HG03196 (cell line): Measurements from ENCODE around the gene NR1D1.
"Not testable (repeated sequence)": the region's sequence is repeated elsewhere in the genome, so short reads cannot be mapped to it uniquely, and the experiment has no call there.

ENCODE experiments used
- ATAC-seq: cut with Tn5 transposase; IDR thresholded peaks from one replicate; pipeline ENCODE4 v1.9.1; 2021; ENCODE audit not compliant: unreplicated experiment

Gene NR1D1

DNA sequence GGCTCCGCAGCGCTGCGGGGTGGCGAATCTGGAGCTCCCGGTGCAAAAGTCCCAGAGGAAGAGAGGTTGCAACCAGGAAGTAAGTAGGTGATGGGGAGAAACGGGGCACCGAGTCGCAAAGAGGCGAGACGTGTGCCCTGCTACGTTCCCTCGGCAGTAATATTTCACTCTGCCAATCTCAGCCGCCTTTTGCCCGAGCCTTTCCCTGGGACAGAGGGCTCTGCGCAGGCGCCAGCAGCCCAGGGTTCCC lies at the start of gene NR1D1:
NR1D1 (minus strand) TSS at position 171 of the 250 bp plus-strand sequence. CDS start 495 bp downstream, outside the sequence.
- no peak for ATAC-seq

DNA sequence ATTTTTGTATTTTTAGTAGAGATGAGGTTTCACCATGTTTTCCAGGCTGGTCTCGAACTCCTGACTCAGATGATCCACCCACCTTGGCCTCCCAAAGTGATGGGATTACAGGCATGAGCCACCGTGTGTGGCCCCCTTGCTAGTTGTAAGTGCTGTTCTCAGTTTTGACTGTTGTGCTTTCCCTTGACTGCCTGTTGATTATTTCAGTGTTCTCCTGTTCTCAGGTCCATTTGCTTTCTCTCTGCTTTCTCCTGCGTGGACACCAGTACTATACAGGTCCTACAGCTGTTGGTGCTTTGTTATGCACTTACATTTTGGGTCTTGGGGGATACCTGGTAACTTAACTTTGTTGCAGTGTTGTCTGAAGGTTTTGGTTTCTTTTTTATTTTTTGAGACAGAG lies 48.1 kb upstream of the NR1D1 start:
- ATAC-seq, result no peak

GRCh38 chr17:40145476-40145875 lies 45.1 kb upstream of the NR1D1 start:
- ATAC-seq, result no peak

- not testable (repeated sequence) for ATAC-seq
Measured at GRCh38 chr17:40143166-40143565, 42.8 kb upstream of the NR1D1 start.

DNA sequence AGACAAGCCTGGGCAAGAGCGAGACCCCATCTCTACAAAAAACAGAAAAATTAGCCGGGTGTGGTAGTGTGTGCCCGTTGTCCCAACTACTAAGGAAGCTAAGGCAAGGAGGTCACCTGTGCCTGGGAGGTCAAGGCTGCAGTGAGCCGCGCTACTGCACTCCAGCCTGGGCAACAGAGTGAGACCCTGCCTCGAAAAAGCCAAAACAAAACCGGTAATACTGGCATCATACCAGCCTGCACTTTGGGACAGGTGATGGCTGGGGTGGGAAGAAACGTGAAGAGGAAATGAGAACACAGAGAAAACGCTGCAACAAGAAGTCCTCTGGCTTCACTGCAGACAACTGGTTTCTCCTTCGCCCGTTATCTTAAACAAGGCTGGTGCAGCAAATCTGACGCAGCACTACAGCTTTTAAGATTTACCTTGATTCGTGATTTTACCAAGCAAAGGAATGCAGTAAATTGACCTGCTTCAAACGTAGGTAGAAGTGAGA lies 39.2 kb upstream of the NR1D1 start:
- ATAC-seq, result peak; percentile 7

GRCh38 chr17:40135817-40136216 lies 35.4 kb upstream of the NR1D1 start:
- no peak for ATAC-seq

- ATAC-seq, result no peak
Measured at GRCh38 chr17:40134184-40134583, 33.8 kb upstream of the NR1D1 start.

GRCh38 chr17:40130352-40131042 lies 30.1 kb upstream of the NR1D1 start:
- ATAC-seq, result no peak

- ATAC-seq, result no peak
Measured at GRCh38 chr17:40129498-40129897, 29.1 kb upstream of the NR1D1 start.

- ATAC-seq, result no peak
Measured at GRCh38 chr17:40124279-40125141, 24.1 kb upstream of the NR1D1 start.

DNA sequence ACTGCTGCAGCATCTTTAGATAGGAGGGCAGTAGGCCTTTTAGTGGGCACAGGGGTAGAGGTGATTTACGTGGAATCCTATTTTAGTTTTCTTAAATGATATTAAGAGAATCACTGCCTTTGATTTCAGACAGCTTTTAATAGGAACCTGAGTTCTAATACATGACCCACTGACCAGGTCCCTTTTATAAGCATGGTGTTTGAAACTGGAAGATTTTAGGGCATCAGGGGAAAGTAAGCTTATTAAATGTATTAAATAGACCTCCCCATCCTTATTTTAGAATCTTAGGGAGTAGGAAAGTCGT lies 23.4 kb upstream of the NR1D1 start:
- ATAC-seq, result no peak

DNA sequence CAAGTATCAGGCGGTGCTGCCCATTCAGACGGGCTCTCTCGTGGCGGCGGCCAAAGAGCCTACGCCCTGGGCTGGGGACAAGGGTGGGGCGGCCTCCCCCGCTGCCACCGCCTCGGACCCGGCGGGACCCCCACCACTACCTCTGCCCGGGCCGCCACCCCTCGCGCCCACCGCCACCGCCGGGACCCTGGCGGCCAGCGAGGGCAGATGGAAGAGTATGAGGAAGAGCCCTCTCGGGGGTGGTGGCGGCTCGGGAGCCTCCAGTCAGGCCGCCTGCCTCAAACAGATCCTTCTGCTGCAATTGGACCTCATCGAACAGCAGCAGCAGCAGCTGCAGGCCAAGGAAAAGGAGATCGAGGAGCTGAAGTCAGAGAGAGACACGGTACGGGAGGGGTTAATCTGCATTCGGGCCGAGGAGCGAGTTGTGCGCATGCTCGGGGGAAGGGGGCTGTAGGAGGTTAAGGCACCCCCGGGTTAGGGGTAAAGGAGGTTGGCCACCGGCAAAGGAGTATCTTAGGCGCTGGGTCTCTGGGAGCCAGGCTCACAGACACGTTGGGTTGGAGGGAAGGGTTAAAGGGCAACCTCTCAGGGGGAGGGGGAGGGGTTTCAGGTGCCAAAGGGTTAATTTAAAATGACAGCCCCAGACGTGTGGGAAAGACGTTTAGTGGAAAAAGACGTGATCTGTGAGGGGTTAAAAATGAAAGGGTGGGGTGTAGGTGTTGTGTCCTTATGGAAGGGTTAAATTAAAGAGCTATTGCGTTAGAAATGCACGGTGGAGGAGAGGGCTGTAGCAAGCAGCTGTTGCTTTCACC lies 22.8 kb upstream of the NR1D1 start:
- ATAC-seq, result peak; percentile 27

- peak; percentile 27 for ATAC-seq
Measured at GRCh38 chr17:40122136-40122998, 22.0 kb upstream of the NR1D1 start.

- peak; percentile 67 for ATAC-seq
Measured at GRCh38 chr17:40121181-40122135, 21.1 kb upstream of the NR1D1 start, which contains the start of gene MSL1. Gene MSL1, plus strand, starts transcription at chr17:40121971. Its CDS starts 642 bp downstream, at chr17:40122613.

- no peak for ATAC-seq
Measured at GRCh38 chr17:40115101-40115436, 14.7 kb upstream of the NR1D1 start.

DNA sequence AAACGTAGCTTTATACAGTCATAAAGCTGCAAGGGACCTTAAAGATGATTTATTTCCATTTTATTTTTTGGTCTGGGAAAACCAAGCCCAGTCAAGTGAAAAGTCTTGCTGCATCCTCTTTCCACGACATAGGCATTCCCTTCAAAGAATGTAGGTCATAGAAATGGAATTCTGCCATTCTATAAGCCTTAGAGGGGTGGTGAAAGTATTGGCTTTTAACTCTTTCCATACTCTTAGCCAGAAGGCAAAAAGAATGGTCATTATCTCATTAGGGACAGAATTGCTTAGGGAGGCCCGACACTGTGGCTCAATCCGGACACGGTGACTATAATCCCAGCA lies 13.5 kb upstream of the NR1D1 start:
- no peak for ATAC-seq

- peak; percentile 79 for ATAC-seq
Measured at GRCh38 chr17:40113110-40113906, 12.9 kb upstream of the NR1D1 start.

DNA sequence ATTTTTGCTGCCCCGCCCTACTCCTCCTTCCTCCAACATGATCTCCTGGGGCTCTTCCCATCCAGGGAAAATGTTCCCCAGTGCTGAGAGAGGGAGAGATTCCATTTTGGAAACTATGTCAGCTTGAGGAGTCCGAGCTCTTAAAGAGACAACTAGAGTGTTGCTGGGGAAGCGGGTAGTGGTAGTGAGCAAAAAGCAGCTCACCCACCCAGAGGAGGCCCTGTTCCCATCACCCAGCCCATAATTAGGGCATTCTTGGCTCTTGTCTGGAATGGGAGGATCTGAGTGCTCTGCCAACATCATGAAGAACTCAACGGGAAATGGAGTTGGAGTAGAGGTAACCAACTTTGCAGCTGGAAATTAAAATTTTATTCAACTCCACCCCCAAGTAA lies 12.3 kb upstream of the NR1D1 start:
- ATAC-seq, result no peak

GRCh38 chr17:40112191-40112711 lies 11.9 kb upstream of the NR1D1 start:
- ATAC-seq, result no peak
